ENCODE data around the gene ANOS1.

Gene ANOS1

DNA sequence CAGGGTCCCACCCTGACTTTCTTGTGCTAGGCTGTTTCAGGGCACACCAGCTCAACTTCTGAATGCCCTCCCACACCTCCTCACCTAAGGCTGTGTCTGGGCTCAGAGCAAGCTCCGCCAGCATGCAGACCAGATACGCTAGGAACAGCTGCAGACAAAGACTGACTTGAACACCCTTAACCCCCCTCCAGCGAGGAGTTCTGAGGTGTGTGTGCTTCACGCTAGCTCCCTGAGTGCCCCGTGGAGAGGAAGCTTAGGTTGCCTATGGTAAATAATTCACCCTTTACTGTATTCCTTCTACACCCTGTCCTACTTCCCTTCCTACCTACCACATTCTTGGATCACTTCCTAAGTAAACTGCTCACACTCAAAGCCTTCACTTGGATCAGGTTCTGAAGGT, 152.3 kb downstream of the ANOS1 start:
- no peak for TF ChIP-seq CTCF (IDR thresholded peaks at IDR 0.05; ENCODE audit: borderline replicate concordance, insufficient read depth, low read depth, low read length)
- no peak overlapping the region for H3K4me3 ChIP-seq (ENCODE audit: low read depth, low read length)

DNA sequence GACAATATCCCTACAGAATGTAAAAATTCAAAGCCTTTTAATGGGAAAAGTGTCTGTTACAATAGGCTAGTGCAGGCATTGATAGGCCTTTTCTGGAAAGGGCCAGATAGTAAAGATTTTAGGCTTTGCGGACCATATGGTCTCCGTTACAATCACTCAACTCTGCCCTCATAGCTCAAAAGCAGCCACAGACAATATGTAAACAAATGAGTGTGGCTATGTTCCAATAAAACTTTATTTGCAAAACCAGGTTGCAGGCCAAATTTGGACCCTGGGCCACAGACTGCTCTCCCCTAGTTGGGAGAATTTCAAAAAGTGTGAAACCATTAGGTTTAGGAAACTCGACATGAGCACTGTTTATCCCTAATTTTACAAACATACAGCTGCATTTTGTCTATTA, 155.1 kb downstream of the ANOS1 start:
- TF ChIP-seq CTCF (IDR thresholded peaks at IDR 0.05; ENCODE audit: borderline replicate concordance, insufficient read depth, low read depth, low read length) = no peak

DNA sequence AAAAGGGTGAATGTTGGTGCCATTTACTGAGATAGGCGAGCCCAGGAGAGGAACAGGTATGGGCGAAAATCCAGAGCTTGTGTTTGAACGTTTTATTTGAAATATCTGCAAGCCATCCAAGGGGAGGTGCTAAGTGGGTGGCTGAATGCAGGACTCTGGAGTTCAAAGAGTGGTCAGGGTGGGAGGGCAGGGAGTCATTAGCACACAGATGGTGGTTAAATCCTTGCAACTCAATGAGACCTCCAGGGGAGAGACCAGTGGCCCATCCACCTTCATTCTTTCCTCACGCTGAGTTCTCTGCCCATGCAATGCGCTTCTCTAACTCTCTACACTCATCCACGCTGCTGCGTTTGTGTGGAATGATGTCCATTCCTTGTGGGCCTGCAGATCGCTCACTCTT, 166.2 kb downstream of the ANOS1 start:
- no peak for TF ChIP-seq CTCF (IDR thresholded peaks at IDR 0.05; ENCODE audit: borderline replicate concordance, insufficient read depth, low read depth, low read length)

More for the DNA sequence above, 155.1 kb downstream of the ANOS1 start:
- H3K4me3 ChIP-seq (ENCODE audit: low read depth, low read length) = no peak overlapping the region

GRCh38 chrX:8548446-8548845, 183.5 kb downstream of the ANOS1 start:
- H3K4me3 ChIP-seq (ENCODE audit: low read depth, low read length) = no peak overlapping the region
- no peak for TF ChIP-seq CTCF (IDR thresholded peaks at IDR 0.05; ENCODE audit: borderline replicate concordance, insufficient read depth, low read depth, low read length)

More for the DNA sequence above, 166.2 kb downstream of the ANOS1 start:
- H3K4me3 ChIP-seq (ENCODE audit: low read depth, low read length) = no peak overlapping the region

DNA sequence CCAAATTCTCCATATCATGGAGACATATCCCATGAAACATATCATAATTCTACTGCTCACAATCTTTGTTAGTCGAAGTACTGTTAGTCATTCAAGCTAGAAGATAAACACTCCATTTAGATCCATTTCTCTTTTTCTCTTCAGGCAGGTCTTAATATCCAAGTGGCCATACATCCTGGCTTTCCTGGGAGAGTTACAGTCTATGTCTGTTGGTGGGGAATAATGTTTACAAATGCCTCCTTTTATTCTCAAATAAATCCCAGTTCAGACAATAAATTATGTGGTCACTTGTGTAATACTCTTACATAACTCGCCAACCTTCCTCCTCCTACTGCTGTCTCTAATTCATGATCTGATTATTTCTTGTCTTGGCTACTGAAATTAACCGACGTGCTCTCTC, 185.2 kb downstream of the ANOS1 start:
- H3K4me3 ChIP-seq (ENCODE audit: low read depth, low read length) = no peak overlapping the region
- no peak for TF ChIP-seq CTCF (IDR thresholded peaks at IDR 0.05; ENCODE audit: borderline replicate concordance, insufficient read depth, low read depth, low read length)

DNA sequence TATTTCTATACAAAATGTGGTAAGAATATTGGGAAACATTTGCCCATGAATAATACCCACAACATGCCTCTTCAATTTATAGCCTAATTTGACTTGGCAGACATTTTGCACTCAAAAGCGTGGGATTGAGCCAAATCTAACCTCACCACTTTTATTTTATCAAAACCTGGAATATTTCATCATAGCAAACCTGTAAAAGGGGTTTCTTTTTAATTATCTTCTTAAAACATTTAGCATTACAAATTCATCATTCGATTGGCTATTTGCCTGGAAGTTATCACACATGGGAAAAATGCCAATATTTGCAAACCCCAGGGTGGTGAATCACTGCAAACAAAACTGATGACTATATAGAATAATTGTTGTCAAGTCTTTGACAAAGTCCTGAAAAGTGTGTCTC, 211.1 kb downstream of the ANOS1 start:
- TF ChIP-seq CTCF (IDR thresholded peaks at IDR 0.05; ENCODE audit: borderline replicate concordance, insufficient read depth, low read depth, low read length) = no peak
- no peak overlapping the region for H3K4me3 ChIP-seq (ENCODE audit: low read depth, low read length)

GRCh38 chrX:8520178-8520577, 211.8 kb downstream of the ANOS1 start:
- no peak for TF ChIP-seq CTCF (IDR thresholded peaks at IDR 0.05; ENCODE audit: borderline replicate concordance, insufficient read depth, low read depth, low read length)
- no peak overlapping the region for H3K4me3 ChIP-seq (ENCODE audit: low read depth, low read length)
